HG02981 (cell line): Measurements from ENCODE around the gene VIPR1.

ENCODE experiments used
- ATAC-seq: cut with Tn5 transposase; IDR thresholded peaks from one replicate; pipeline ENCODE4 v1.9.1; 2021; ENCODE audit warnings: mild to moderate bottlenecking, moderate library complexity; ENCODE audit not compliant: unreplicated experiment

The VIPR1 gene

DNA sequence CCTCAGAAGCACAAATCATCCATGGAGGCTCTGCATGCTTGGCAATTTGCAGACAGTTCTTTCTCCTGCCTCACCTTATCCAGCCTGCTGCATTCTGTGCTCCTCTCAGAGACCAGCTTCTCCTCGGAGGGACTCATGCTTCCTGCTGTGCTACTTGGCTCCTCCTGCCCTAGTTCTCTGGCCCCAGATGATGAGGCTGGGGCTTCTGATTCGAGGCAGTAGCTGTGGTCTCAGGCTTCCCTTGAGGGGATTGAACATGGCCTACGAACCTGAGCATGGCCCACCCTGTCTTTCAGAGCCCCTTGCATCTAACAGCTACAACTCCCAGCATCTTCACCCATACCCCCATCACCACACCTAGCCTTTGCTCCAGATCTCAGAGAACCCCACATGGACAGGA is 6.7 kb downstream of the VIPR1 start:
- no peak for ATAC-seq

DNA sequence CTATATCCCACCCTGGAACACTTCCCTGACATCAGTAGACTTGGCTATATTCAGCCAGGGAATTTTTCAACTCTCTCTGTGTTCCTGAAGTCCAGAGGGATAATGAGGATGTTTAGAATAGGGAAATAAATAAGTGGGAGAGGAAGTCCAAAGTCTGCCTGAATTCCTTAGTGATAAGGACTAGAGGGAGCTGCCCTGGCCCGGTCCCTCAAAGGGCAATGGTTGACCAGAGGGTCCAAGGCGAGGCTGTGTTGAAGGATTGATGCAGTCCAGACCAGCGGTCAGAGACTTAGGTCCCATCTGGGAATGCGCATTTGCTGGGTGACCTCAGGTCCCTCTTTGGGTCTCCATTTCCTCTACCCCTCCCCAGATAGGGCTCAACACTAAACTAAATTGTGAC is 7.9 kb downstream of the VIPR1 start:
- ATAC-seq, result no peak

DNA sequence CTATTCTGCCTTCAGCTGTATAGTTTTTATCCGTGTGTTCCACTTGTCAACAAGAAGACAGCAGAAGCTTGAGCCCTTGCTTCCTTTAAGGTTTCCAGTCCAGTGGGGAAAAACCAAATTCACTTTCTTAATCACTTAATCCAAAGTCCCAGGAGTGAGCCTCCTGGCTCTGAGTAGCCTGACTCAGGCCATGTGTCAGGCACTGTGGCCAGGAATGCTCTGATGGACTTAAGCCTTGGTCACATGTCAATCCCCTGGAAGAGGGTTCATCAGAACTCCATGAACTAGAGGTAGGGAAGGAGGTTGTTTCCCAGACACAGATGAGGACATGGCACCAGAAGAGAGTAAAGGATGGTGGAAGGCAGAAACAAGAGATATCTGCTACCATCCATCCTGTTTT is 8.8 kb downstream of the VIPR1 start:
- ATAC-seq, result no peak

DNA sequence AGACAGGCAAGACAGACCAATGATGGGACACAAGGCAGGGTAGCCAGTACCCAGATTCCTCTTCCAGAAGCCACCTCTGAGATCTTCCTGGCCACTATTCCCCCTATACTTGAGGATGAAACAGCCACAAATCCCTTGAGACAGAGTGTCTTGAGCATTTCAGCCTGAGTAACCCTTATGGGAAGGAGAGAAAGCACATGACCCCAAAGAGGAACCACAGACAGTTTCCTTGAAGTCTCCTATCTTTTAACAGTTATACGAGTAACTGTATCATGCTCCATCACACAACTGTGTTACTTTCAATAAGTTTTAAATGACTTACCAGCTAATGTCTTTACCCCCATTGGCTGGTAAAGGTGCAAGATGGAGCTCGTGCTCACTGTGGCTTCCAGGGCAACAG is 9.3 kb downstream of the VIPR1 start:
- no peak for ATAC-seq

DNA sequence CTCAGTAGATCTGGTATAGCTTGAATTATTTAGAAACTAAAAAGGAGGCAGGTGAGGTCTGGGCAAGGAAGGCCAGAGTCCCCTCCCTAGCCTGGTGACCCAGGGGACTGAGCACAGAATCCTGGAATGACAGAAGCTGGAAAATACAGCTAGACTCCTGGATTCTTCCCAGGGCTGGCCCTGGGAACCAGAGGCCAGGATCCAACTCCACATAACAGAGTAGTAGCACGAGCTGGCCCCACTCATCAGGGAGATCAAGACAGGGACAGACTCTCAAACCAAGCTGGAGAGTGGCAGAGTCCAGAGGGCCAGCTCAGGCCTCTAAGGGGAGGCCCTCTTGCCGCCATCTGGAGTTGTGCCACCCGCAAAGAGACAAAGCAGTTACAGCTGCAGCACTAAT is 10.7 kb downstream of the VIPR1 start:
- no peak for ATAC-seq

DNA sequence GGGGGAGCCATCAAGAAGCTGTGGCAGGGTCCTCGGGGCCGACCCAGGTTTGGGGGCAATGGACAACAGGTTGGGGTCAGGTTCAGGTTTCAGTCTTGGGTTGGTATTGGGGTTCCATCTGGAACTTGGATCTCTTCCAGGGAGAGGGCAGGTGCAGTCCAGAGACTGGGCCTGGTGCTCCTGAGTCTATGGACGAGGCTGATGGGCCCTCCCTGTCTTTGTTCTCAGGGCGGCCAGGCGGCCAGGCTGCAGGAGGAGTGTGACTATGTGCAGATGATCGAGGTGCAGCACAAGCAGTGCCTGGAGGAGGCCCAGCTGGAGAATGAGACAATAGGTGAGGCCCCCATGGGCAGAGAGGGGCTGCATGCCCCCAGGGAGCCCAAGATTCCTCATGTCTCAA is 11.1 kb downstream of the VIPR1 start:
- ATAC-seq, result no peak

DNA sequence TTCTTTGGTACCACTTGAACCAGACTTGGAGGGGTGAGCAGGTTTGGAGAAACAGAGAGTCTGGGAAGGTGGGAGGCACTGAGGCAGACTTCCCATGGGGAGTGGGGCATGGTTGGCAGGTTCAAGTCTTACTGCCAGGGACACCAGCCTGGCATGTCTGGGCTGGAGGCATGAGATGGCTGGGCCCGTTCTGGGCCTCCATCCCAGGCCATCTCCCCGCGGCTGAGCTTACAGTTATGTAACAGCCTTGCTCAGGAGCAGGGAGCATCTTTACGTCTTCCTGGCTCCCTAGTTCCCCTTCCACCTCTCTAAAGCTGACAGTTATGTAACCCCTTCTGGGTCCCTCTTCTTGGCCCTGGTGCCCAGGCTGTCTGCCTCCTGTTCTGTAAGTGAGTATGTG is 12.4 kb downstream of the VIPR1 start:
- no peak for ATAC-seq

DNA sequence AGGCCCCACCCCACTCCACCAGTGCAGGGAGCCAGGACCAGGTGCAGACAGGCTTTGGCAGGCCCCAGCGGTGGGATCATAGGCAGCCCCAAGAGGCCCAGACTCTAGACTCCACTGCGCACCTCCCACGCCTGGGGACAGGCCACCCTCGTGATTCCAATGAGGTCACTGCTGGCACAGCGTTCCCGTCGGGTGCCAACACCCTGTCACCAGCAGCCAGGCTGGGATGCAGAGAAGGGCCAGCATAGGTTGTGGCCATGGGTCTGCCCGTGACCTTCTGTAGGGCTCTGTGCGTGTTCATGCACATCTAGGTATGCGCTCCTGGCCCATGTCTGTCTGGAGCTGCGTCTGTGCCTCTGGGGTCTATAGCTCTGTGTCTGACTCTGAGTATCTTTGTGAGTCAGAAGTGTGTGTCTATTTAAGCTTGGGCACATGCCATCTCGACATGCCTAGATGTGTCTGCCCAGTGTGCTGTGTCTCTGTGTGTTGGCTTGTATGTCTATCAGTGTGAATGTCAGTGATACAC is 13.0 kb downstream of the VIPR1 start:
- ATAC-seq, result no peak

DNA sequence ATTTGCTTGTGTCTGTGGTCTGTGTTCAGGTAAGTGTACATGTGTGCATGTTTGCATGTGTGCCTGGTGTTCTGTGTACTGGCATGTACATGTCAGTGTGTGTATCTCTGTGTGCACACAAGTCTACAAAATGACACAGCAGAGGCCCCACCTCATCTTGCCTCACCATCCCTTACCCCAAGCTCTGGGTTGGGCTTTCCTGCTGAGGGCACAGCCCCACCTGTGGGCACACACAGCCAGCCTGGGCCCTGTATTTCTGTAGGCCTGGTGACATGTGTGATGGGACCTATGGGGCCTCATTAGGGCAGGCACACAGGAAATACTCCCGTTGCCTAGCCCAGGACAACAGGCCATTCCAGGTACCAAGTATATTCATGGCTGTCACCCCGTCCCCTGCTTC is 13.5 kb downstream of the VIPR1 start:
- ATAC-seq, result no peak

DNA sequence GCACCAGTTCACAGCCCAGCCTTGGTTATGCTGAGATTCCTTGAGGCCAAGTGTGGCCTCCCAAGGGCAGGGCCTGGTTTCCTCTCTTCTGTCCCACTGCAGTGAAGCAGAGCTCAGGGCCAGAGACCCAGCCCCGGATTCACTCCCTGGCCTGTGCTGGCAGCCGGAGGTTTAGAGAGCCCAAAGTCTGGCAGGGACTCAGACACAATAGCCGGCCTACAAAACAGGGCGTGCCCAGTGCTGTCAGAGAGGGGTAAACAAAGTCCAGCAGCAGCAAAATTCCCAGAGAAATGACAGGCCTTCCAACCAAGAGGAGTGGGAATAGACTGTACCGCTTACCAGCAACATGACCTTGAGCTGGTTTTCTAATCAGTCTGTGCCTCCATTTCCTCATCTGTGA is 14.0 kb downstream of the VIPR1 start:
- no peak for ATAC-seq

DNA sequence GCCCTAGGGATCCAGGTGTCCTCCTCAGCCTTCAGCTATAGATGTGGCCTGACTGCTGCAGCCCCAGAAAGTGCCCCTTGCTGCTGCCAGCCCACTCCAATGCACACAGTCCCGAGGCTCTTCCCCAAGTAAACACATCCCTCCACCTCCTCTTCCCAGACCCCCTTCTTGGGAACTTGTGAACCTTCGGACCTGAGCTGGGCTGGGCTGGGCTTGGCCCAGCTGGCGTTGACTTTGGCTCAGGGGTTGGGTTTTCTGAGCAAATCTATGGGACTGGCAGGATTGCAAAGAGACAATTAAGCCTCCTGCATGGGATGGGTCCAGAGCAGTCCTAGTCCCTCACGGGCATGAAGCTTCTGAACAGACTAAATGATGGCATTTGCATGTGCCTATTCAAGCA is 14.7 kb downstream of the VIPR1 start:
- ATAC-seq, result no peak

DNA sequence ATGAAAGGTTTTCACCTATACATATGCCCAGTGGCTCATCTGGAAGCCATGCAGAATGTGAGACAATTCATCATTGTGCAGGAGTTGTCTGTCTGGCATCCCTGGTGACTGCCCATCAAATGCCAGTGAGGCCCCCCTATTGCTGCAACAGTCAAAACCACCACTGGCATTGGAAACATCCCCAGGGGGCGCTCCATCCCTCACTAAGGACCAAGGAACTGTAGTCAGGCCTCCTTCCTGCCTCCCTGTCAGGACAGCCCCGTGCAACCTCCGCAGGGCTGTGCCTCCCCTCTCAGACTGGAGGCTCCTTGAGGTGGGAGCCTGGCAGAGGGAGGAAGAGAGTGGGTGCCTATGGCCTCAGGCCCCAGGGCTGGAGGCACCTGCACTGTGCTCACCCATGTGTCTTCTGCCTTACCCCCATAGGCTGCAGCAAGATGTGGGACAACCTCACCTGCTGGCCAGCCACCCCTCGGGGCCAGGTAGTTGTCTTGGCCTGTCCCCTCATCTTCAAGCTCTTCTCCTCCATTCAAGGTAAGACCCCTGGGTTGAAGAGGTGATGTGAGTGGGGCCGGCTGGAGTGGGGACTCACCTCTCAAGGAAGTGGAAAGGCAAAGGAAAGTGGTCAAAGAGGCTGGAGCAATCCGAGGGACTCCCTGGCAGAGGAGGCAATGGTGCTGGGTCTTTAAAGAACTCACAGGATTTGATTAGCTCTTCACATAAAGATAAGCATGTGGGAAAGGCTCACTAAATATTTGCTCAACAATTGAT is 16.5 kb downstream of the VIPR1 start:
- ATAC-seq, result no peak

DNA sequence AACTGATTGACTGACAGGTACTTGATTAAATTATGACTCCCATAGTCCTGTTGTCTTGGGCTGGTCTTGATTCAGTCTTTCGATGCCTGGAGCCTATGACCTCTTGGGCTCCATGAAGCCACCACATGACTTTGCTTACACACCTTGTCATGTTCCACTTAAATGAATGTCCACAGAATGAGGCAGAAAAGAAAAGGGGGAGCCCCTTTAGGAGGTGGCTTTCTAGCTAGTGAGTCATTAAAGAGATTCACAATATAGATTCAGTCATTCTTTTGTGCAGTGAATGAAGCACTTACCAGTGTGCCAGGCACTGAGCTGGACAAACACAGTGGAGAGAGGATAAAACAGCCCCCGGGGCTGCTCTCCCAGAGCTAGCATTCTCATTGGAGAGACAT is 17.1 kb downstream of the VIPR1 start:
- no peak for ATAC-seq

DNA sequence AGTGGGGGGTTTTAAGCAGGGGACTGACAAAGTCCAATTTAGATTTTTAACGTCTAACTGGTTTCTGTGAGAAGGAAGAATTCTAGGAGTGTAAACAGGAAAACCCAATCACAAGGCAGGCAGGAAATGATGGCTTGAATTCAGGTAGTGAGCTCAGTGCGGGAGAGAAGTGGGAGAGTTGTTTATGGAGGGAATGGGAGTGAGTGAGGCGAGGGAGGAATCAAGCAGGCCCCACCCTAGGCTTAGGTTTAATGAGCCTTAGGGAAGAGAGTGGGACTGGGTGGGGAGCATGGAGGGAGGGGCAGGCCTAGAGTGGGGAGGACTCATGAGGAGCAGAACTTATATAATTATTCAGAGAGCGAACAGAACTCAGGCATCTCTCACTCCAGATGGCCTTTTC is 17.9 kb downstream of the VIPR1 start:
- ATAC-seq, result no peak

DNA sequence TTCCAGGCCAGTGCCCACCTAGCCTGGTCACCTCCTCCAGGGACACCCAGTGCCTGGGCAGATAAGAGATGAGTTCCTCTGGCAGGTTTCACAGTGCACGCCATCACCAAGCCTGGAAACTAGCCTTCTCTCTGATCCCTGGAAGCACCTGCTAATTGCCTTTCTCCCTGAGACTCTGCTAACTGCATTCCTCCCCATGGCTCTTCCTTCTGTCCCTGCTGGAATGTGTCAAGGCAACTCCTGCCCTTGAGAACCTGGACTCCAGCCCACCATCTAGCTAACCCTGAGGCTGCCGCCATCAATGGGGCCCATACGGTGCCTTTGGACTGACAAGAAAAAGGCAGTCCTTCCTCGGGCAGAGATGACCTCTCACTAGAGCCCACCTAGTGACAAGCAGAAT is 18.5 kb downstream of the VIPR1 start:
- no peak for ATAC-seq

DNA sequence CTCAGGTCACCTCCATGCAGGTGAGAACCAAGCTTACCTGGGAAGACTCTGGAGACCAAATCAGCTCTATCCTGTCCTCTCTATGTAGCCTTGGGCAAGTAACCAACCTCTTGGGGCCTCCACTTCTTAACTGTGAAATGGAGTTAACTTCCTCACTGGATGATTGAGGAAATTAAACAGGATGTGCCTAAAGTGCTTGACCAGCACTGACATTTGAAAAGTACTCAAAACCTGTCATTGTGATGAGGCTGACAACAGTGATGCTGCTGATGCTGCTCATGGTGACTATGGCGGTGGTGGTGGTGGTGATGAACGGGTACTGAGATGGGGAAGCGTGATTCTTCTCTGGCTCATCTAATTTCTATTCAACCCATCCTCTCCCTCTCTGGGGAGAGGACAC is 22.3 kb downstream of the VIPR1 start:
- ATAC-seq, result no peak

DNA sequence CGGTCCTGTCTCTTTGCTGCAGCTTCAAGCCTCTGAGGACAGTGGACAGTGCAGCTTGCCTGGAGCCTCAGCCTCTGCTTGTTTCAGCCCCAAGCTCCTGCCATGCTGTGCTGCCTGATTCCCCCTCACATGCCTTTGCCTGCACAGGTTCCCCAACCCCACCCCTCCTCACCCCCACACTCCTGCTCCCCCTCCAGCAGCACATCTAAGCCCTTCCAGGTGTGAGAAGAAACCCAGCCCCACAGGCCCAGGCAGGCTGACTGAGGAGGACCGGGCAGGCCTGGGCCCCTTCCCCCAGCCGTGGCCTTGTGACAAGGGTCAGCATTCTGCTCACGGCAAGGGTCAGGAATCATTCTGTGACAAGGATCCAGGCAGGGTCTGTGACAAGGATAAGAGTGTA is 22.8 kb downstream of the VIPR1 start:
- ATAC-seq, result no peak

DNA sequence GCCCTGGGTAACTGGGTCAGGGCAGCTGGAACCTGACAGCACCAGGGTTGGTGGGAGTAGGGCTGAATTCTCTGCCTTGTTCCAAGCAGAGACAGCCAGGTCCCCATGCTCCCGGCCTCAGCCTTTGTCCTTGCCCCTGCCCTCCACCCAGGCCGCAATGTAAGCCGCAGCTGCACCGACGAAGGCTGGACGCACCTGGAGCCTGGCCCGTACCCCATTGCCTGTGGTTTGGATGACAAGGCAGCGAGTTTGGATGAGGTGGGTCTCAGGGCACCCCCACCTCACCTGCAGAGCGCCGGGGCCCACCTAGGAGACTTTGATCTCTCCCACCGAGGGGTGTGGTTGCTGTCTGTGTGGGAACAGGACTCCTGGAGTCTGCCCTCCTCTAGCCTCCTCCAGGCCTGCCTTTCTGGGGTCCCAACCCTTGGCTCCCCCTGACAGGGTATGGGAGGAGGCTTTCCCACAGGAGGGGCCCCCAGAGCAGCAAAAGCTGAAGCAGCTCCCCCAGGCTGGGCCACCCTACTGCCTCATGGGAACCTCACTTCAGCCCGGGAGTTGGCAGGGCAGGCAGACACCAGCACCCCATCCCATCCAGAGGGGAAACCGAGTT is 23.4 kb downstream of the VIPR1 start:
- ATAC-seq, result no peak

DNA sequence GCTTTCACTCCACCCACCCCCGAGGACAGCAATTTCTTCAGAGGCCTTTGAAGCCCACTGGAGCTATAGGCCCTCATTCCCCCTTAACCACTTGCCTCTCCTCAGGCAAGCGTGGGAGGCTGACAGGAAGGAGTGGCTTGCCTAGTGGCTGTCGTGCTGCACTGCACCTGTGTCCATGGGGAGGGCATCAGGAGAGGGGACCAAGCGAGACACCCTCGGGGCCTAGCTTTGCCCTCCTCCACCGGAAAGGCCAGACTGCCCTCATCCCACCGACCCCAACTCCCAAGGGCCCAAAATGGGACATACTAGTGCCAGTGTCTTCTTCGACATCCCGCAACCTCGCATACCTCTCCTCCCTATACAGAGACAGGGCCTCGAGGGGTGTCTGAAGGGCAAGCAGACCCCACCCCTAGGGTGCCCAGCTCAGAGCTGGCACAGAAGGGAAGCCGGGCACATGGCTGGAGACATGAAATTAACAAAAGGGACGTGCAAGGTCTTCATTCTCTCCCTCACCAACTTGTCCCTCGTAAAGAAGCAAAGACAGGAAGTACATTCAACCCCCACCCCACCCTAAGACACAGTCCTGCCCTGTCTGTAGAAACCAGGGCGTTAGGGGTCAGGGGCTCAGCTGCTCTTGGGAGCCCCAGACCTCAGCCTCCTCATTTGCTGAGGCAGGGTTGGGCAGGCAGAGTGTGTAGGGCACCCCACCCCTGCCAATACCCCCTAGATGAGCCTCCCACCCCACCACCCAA is 24.3 kb downstream of the VIPR1 start:
- ATAC-seq, result no peak

DNA sequence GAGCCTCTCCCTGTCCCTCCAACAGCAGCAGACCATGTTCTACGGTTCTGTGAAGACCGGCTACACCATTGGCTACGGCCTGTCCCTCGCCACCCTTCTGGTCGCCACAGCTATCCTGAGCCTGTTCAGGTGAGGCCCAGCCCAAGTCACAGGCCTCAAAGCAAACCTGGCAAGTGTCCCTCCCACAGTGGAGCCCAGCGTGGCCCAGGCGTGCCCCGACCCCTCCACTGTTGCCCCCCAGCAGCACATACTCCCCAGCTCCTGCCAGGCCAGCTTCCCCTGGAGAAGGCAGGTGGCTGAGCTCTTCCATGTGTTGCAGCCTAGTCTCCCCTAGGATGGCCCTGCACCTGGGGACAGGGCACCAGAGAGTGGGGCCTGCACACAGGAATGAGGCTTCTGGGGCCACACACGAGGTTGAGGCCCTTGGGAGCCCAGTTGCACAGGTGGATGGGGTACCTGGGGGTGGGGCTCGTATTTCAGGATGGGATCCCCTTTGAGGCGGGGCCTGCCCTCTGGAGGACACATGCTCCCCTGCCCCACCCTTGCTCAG is 25.0 kb downstream of the VIPR1 start:
- no peak for ATAC-seq

DNA sequence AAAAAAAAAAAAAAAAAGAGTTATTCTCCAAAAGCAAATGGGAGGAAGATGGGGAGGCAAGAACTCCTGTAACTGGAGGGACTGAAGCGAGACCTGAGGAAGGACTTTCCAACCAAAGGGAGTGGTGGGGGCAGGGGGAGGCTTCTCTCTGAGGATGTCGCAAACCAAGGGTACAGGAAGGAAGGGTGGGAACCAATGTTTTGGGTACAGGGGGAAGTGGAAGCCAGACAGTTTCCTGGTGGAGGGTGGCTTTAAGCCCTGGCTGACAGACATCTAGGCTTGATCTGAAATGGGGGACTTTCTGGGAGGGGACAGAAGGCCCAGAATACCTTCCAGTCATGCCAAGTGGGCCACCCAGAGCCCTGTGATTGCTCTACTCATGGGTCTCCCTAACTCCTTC is 27.0 kb downstream of the VIPR1 start:
- ATAC-seq, result no peak

DNA sequence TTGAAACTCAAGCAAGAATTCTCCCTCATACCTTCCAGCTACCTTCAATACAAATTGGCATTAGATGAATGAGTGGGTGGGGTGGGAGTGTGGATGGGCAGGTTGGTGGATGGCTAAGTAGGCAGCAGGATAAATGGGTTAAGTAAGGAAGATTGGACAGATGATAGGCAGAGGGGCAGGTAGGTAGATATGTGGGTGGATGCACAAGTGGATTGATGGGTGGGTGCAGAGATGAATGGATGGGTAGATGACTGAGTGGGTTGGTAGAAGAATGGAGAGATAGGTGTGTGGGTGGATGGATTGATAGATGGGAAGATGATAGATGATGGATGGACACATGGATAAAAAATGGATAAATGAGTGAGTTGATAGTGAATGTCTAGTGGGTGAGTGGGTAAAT is 27.6 kb downstream of the VIPR1 start:
- ATAC-seq, result no peak
